Measurements from ENCODE around the gene MSI2.

DNA sequence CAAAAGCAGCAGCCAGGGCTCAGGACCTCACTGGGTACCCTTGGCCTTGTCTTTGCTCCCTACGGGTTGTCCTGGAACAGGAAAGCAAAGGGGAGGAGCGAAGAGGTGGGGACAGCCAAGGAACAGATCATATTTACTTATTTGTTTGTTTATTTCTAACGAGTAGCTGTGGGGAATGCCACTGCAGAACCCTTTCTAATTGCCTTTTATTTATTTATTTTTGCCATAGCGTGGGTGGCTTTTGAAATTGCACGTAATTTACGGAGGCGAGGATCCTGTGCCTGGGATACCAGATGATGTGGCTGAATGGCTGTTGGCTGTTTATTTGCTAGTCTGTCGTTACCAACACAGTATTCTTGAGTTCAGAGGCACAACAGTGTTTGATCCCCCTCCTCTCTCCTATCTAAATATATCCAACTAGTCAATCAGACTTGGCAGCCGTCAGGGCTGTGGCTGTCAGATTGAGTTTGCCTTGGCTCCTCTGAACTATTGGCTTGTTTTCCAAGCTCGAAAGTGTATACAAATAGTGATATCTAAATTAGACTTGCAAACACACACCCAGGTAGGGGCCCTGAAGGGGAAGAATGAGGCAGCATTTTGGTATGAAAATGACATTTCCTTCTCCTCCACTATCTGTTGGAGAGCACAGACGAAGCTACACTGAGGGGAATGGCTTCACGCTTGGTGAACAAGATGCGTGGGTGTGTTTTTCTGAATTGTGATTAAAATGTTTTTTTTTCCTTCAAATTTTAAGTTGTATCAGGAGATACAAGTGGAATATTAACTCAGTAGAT is 110.4 kb downstream of the MSI2 start:
- TF ChIP-seq EZH2phosphoT487 (IDR thresholded peaks at IDR 0.05; ENCODE audit: unreplicated experiment) = no peak
- TF ChIP-seq, protein P1, sequence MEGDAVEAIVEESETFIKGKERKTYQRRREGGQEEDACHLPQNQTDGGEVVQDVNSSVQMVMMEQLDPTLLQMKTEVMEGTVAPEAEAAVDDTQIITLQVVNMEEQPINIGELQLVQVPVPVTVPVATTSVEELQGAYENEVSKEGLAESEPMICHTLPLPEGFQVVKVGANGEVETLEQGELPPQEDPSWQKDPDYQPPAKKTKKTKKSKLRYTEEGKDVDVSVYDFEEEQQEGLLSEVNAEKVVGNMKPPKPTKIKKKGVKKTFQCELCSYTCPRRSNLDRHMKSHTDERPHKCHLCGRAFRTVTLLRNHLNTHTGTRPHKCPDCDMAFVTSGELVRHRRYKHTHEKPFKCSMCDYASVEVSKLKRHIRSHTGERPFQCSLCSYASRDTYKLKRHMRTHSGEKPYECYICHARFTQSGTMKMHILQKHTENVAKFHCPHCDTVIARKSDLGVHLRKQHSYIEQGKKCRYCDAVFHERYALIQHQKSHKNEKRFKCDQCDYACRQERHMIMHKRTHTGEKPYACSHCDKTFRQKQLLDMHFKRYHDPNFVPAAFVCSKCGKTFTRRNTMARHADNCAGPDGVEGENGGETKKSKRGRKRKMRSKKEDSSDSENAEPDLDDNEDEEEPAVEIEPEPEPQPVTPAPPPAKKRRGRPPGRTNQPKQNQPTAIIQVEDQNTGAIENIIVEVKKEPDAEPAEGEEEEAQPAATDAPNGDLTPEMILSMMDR (conservative IDR thresholded peaks at IDR 0.05; ENCODE audit: low read depth in 2 of 2) = no peak
- TF ChIP-seq CREB1 (CRISPR knock-in tag; IDR thresholded peaks at IDR 0.05; ENCODE audit: low read depth) = no peak
- no peak for TF ChIP-seq POLR2AphosphoS5 (IDR thresholded peaks at IDR 0.05; ENCODE audit: low read depth)
- TF ChIP-seq, protein P2, sequence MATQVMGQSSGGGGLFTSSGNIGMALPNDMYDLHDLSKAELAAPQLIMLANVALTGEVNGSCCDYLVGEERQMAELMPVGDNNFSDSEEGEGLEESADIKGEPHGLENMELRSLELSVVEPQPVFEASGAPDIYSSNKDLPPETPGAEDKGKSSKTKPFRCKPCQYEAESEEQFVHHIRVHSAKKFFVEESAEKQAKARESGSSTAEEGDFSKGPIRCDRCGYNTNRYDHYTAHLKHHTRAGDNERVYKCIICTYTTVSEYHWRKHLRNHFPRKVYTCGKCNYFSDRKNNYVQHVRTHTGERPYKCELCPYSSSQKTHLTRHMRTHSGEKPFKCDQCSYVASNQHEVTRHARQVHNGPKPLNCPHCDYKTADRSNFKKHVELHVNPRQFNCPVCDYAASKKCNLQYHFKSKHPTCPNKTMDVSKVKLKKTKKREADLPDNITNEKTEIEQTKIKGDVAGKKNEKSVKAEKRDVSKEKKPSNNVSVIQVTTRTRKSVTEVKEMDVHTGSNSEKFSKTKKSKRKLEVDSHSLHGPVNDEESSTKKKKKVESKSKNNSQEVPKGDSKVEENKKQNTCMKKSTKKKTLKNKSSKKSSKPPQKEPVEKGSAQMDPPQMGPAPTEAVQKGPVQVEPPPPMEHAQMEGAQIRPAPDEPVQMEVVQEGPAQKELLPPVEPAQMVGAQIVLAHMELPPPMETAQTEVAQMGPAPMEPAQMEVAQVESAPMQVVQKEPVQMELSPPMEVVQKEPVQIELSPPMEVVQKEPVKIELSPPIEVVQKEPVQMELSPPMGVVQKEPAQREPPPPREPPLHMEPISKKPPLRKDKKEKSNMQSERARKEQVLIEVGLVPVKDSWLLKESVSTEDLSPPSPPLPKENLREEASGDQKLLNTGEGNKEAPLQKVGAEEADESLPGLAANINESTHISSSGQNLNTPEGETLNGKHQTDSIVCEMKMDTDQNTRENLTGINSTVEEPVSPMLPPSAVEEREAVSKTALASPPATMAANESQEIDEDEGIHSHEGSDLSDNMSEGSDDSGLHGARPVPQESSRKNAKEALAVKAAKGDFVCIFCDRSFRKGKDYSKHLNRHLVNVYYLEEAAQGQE (IDR thresholded peaks at IDR 0.05; ENCODE audit: unreplicated experiment) = no peak
- TF ChIP-seq, protein P3, sequence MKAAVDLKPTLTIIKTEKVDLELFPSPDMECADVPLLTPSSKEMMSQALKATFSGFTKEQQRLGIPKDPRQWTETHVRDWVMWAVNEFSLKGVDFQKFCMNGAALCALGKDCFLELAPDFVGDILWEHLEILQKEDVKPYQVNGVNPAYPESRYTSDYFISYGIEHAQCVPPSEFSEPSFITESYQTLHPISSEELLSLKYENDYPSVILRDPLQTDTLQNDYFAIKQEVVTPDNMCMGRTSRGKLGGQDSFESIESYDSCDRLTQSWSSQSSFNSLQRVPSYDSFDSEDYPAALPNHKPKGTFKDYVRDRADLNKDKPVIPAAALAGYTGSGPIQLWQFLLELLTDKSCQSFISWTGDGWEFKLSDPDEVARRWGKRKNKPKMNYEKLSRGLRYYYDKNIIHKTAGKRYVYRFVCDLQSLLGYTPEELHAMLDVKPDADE (IDR thresholded peaks at IDR 0.05) = no peak

Data from GM23338 (cell line).